ENCODE results near the gene ACOXL. TPM values are rescaled to one million over a fixed set of nuclear protein-coding genes. Genes with fewer than 3 reads are reported as not detected.
A peak's percentile ranks its signal among the peaks of the same experiment; 100 is the strongest.

Gene ACOXL
- total RNA-seq, 4 donors from 2014 or later: 0.55 to 5.2 (median 1.1) TPM; not detected in 1

DNA sequence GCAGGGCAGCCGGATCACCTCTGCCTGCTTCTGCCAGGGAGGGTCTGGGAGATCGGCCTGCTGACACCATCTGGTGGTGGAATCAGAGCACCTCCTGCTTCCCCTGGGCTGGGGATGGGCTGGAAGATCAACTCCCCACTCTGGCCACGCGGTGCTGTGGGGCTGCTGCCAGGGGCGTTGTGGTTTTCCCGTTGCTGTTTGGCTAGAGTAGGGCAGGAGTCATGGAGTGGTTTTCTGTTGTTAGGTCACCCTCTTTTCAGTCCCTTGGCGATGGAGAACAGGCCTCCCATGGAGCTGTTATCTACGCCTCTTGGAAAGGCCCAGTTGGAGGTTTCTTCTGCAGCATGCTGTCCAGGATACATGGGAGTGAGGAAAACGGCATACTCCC, 403.5 kb downstream of the ACOXL start:
- no peak overlapping the region for H3K27ac ChIP-seq
- H3K9me3 ChIP-seq: no peaks in the 10 kb centered on the region
- peaks cover 0 to 5% (median 0%) of the 10 kb centered on the region in 4 donors for H3K36me3 ChIP-seq
- H3K4me3 ChIP-seq: no peak overlapping the region
- no peaks in the 10 kb centered on the region for H3K27me3 ChIP-seq
- TF ChIP-seq EP300 (IDR thresholded peaks at IDR 0.05; ENCODE audit: low read depth) (no peak), POLR2AphosphoS5 (IDR thresholded peaks at IDR 0.05) (no peak), POLR2A (IDR thresholded peaks at IDR 0.05) (no peak)
- TF ChIP-seq, protein P1, sequence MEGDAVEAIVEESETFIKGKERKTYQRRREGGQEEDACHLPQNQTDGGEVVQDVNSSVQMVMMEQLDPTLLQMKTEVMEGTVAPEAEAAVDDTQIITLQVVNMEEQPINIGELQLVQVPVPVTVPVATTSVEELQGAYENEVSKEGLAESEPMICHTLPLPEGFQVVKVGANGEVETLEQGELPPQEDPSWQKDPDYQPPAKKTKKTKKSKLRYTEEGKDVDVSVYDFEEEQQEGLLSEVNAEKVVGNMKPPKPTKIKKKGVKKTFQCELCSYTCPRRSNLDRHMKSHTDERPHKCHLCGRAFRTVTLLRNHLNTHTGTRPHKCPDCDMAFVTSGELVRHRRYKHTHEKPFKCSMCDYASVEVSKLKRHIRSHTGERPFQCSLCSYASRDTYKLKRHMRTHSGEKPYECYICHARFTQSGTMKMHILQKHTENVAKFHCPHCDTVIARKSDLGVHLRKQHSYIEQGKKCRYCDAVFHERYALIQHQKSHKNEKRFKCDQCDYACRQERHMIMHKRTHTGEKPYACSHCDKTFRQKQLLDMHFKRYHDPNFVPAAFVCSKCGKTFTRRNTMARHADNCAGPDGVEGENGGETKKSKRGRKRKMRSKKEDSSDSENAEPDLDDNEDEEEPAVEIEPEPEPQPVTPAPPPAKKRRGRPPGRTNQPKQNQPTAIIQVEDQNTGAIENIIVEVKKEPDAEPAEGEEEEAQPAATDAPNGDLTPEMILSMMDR (IDR thresholded peaks at IDR 0.05): no peak
- intact Hi-C loops (cut with DNase I; ENCODE audit: low total_unique reads): no loop called here
- DNase-seq: no peak
- in situ Hi-C loops (cut with MboI; ENCODE audit: low pct_ligation_motif_present in 1 of 4, low pct_unique_long_range_greater_than_20kb in 1 of 4, low sequenced_read_pairs in 3 of 4): loop anchor here in 1 of 4 donors (25.0 kb wide), 1 partner anchor 324 kb away; no protein-coding TSS in a partner anchor
- H3K4me1 ChIP-seq: peaks cover 0 to 6% (median 0%) of the 10 kb centered on the region in 4 donors
- WGBS, 2 donors (ENCODE audit: low coverage in 1 of 2): 93% methylated on average over 9 of the region's 9 CpGs; no CpG with 5 or more reads in 1 of the 2 donors

DNA sequence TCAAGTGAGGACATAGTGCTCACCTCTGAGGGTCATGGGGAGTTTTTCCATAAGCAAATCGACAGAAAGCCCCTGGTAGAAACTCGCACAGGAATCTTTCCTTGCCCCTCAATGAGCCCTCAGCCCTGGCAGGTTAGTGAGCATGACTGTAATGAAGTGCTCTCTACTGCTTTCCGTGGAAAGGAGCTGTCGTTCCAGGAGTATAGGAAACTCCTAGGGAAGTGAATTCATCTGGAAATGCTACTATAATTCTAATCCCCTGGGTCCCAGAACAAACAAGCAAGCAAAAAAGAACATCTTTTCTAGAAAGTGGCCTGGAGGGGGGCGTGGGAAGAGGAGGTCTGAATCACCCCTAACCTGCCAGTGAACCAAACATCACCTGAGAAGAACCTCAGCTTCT, 406.5 kb downstream of the ACOXL start:
- intact Hi-C loops (cut with DNase I; ENCODE audit: low total_unique reads): no loop called here

DNA sequence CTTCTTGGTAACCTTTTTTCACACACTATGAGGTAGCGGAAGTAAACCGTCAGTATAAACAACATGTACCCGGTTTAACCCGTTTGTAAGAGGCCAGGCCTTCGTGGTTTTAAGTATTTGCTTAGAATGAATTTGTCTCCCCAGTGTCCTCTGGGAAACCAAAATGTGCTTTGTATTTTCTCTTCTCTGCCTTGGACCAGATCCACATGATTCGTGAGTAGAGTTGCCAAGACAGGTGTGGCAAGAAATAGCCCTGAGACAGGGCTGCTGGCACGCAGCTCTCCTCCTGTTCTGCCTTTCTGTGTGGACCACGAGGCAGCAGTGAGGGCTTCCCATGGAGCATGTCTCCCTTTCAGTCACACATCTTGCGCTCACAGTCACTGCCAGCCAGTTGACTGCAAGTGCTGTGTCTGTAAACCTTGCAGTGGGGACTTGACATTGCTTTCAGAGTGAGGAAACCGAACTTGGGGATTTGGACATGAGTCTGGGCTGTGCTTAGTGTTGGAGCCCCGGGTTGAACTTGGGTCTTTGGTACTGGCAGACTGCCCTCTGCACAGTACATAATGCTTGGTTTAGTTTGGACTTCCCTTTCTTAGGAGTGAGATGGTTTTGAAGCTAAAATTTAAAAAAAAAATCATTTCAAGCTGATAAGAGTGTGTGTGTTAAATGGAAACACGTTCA, 407.4 kb downstream of the ACOXL start:
- Histone ChIP-seq H3K27me3 (no peaks in the 10 kb centered on the region), H3K27ac (no peak overlapping the region), H3K4me3 (no peak overlapping the region), H3K36me3 (no peaks in the 10 kb centered on the region), H3K4me1 (peaks cover 0 to 4% (median 1%) of the 10 kb centered on the region in 4 donors), H3K9me3 (no peaks in the 10 kb centered on the region)
- DNase-seq: no peak
- in situ Hi-C loops (cut with MboI; ENCODE audit: low pct_ligation_motif_present in 1 of 4, low pct_unique_long_range_greater_than_20kb in 1 of 4, low sequenced_read_pairs in 3 of 4): loop anchor here in 1 of 4 donors (25.0 kb wide), 1 partner anchor 327 kb away; no protein-coding TSS in a partner anchor
- intact Hi-C loops (cut with DNase I; ENCODE audit: low total_unique reads): no loop called here
- 44 to 46% methylated on average over 7 to 12 of the region's 12 CpGs for WGBS, 2 donors (ENCODE audit: low coverage in 1 of 2)
- TF ChIP-seq POLR2AphosphoS5 (IDR thresholded peaks at IDR 0.05): no peak
- TF ChIP-seq, protein P1 (IDR thresholded peaks at IDR 0.05): no peak
- no peak for TF ChIP-seq EP300 (IDR thresholded peaks at IDR 0.05; ENCODE audit: low read depth)
- no peak for TF ChIP-seq POLR2A (IDR thresholded peaks at IDR 0.05)

More for the DNA sequence above, 406.5 kb downstream of the ACOXL start:
- WGBS, 2 donors (ENCODE audit: low coverage in 1 of 2): 88 to 93% methylated on average over 2 to 5 of the region's 5 CpGs
- Histone ChIP-seq H3K9me3 (no peaks in the 10 kb centered on the region), H3K4me1 (peaks cover 0 to 4% (median 1%) of the 10 kb centered on the region in 4 donors), H3K27me3 (no peaks in the 10 kb centered on the region), H3K36me3 (no peaks in the 10 kb centered on the region), H3K27ac (no peak overlapping the region), H3K4me3 (no peak overlapping the region)
- no peak for TF ChIP-seq EP300 (IDR thresholded peaks at IDR 0.05; ENCODE audit: low read depth)
- no peak for TF ChIP-seq POLR2AphosphoS5 (IDR thresholded peaks at IDR 0.05)
- TF ChIP-seq, protein P1 (IDR thresholded peaks at IDR 0.05): no peak
- no peak for TF ChIP-seq POLR2A (IDR thresholded peaks at IDR 0.05)
- in situ Hi-C loops (cut with MboI; ENCODE audit: low pct_ligation_motif_present in 1 of 4, low pct_unique_long_range_greater_than_20kb in 1 of 4, low sequenced_read_pairs in 3 of 4): loop anchor here in 1 of 4 donors (25.0 kb wide), 1 partner anchor 327 kb away; no protein-coding TSS in a partner anchor
- DNase-seq: no peak

DNA sequence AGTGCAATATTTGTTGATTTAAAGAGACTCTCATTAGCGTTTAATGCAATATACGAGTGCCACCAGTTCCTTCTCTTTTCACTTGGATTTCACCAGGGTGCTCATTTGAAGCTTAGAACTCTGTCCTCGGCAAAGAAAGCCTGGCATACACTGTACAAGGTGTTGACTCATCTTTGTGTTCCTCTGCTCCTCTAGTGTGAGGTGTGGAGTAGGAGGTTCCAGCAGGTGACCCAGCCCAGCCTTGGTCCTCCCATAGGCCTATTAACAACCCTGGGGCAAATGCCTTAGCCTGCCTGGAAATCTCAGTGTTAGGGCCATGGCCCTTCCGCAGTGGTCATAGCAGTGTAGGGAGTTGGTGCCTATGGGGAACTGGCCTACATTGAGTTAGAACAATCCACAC, 408.4 kb downstream of the ACOXL start:
- intact Hi-C loops (cut with DNase I; ENCODE audit: low total_unique reads): no loop called here
- TF ChIP-seq POLR2A (IDR thresholded peaks at IDR 0.05) (no peak), POLR2AphosphoS5 (IDR thresholded peaks at IDR 0.05) (no peak), EP300 (IDR thresholded peaks at IDR 0.05; ENCODE audit: low read depth) (no peak)
- TF ChIP-seq, protein P1 (IDR thresholded peaks at IDR 0.05): no peak
- H3K27me3 ChIP-seq: no peaks in the 10 kb centered on the region
- no peak overlapping the region for H3K27ac ChIP-seq
- H3K9me3 ChIP-seq: no peaks in the 10 kb centered on the region
- peaks cover 0 to 4% (median 1%) of the 10 kb centered on the region in 4 donors for H3K4me1 ChIP-seq
- in situ Hi-C loops (cut with MboI; ENCODE audit: low pct_ligation_motif_present in 1 of 4, low pct_unique_long_range_greater_than_20kb in 1 of 4, low sequenced_read_pairs in 3 of 4): loop anchor here in 1 of 4 donors (25.0 kb wide), 1 partner anchor 329 kb away; no protein-coding TSS in a partner anchor
- 96 to 97% methylated on average over 3 to 4 of the region's 4 CpGs for WGBS, 2 donors (ENCODE audit: low coverage in 1 of 2)
- no peak overlapping the region for H3K4me3 ChIP-seq
- peak; percentile 29 for DNase-seq
- H3K36me3 ChIP-seq: no peaks in the 10 kb centered on the region

Data from transverse colon (tissue), 4 donors.